GM21528 (cell line): ENCODE data around the gene SAT2.
"Not testable (repeated sequence)": the region's sequence is repeated elsewhere in the genome, so short reads cannot be mapped to it uniquely, and the experiment has no call there.

ENCODE experiments used
- ATAC-seq: cut with Tn5 transposase; IDR thresholded peaks from one replicate; pipeline ENCODE4 v1.9.1; 2021; ENCODE audit warnings: mild to moderate bottlenecking, moderate library complexity; ENCODE audit not compliant: unreplicated experiment, low FRiP score

SAT2 gene

DNA sequence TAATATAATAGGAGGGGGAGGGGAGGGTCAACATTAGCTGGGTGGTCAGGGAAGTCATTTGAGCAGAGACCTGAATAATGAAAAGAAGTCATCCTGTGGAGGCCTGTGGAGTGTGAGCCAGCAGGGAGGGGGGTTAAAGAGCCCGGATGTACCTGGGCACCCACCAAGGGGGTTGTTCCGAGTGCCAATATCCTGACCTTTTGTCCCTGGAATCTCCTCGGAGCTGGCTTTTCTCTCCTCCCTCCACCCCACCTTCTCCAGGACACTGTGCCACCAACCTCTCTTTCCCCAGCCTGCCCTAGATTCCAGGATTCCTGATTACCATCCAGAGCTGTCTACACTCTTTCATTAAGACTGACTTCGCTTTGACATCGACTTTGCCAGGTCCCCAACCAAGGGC is 8.5 kb upstream of the SAT2 start:
- no peak for ATAC-seq

- no peak for ATAC-seq
These were observed 6.8 kb upstream of the SAT2 start for GRCh38 chr17:7634384-7634783.

GRCh38 chr17:7633093-7633492 is 5.5 kb upstream of the SAT2 start:
- ATAC-seq, result no peak

DNA sequence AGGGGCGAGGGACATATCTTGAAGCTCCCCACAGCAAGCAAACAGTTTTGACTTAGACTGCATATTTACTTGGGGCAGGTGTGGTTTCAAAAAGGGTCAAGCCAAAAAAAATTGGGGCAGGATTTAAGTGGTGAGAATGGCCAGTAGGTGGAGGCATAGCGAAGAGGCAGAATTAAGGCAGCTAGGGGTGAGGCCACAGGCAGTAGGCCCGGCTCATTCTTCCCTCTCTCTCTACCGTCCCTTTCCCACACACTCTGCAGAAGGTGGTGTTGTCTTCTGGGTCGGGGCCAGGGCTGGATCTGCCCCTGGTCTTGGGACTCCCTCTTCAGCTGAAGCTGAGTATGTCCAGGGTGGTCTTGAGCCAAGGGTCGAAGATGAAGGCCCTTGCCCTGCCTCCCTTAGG is 4.9 kb upstream of the SAT2 start:
- ATAC-seq, result no peak

- ATAC-seq, result no peak
These were observed 4.1 kb upstream of the SAT2 start for GRCh38 chr17:7631398-7632380.

- ATAC-seq, result no peak
These were observed 2.4 kb upstream of the SAT2 start, which contains the start of gene SHBG for GRCh38 chr17:7629939-7630571. TSS of gene SHBG (plus strand) at chr17:7630135. CDS start at chr17:7630173, 38 bp downstream.

DNA sequence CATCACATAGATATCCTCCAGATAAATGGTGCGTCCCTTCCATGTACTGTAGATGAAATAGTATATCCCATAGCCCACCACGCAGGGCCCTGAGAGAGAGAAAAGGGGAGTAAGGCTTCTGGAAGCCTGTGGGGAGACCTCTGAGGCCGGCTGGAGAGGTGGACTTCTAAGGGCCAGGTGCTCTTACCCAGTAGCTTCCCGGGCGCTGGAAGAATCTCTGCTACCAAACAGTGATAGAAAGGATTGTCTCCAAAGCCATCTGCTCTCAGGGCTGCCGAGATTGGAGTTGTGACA is 718 bp downstream of the SAT2 start:
- no peak for ATAC-seq

DNA sequence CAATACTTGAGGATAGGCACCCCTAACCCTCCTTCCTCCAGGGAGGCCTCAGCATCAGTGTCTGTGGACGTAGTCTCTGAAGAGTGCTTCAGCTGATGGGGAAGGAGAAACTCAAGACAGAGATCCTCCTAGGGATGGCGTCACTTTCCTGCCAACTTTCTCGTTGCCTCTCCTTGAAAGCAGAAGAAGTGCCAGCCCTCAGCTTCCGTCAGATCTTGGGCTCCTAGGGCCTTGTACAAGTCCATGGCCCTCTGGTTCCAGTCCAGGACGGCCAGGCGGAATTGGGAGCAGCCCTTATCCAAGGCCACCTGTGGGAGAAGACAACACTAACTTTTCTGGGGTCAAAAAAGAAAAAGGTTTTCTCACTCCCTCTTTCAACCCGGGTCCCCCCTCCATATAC is 1.3 kb downstream of the SAT2 start:
- no peak for ATAC-seq

DNA sequence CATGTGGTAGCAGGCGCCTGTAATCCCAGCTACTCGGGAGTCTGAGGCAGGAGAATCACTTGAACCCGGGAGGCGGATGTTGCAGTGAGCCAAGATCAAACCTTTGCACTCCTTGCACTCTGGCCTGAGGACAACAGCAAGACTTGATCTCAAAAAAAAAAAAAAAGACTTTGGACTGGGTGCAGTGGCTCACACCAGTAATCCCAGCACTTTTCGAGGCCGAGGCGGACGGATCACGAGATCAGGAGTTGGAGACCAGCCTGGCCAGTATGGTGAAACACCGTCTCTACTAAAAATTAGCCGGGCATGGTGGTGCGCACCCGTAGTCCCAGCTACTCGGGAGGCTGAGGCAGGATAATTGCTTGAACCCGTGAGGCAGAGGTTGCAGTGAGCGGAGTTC is 1.9 kb downstream of the SAT2 start:
- ATAC-seq, result not testable (repeated sequence)

DNA sequence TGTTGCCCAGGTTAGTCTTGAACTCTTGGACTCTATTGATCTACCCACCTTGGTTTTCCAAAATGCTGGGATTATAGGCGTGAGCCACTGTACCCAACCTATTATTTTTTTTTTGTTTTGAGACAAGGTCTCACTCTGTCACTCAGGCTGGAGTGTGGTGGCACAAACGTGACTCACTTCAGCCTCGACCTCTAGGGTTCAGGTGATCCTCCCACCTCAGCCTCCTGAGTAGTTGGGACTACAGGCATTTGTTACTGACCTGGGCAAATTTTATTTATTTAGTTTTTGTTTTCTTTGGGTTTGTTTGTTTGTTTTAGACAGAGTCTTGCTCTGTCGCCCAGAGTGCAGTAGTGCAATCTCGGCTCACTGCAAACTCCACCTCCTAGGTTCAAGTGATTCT is 4.0 kb downstream of the SAT2 start:
- ATAC-seq, result no peak

DNA sequence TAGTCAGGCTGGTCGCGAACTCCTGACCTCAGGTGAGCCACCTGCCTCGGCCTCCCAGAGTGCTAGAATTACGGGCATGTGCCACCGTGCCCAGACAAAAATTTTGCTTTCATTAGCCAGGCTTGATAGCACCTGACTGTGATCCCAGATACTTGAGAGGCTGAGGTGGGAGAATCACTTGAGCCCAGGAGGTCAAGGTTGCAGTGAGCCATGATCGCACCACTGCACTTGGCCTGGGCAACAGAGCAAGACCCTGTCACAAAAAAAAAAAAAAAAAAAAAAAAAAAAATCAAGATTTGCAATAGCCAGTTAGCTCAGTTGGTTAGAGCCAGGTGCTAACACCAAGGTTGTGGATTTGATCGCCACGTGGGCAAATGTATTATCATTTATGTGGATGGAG is 6.8 kb downstream of the SAT2 start:
- no peak for ATAC-seq

DNA sequence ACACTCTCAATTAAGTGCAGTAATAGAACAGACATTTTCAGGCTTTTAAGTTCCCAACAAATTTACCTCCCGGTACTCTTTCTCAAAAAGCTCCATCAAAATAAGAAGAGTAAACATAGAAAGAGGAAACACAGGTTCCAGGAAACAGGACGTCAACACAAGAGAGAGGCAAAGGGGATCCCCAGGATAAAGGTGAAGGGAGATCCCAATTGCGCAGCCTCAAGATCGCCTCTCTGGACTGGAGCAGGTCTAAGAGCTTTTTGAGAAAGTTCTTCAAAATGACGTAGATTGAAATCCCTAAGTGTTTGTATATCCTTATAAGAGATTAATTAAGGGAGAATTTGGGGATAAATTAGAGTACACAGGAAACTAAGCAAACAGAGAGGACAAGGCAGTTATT is 9.0 kb downstream of the SAT2 start:
- ATAC-seq, result no peak

DNA sequence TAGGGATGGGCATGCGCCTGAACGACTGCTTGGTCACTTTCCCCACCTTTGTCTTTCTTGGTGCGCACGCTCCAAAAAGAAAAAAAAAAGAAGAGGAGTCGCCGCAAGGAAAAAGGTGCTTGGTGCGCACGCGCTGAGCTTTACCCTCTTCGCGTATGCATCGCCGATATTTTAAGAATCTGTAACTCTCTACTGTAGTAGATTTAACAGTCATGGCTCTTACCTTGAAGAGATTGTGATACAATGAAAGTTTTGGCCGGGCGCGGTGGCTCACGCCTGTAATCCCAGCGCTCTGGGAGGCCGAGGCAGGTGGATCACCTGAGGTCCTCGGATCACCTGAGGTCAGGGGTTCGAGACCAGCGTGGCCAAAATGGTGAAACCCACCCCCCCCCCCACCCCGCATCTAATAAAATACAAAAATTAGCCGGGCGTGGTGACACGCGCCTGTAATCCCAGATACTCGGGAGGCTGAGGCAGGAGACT is 12.3 kb downstream of the SAT2 start:
- no peak for ATAC-seq

GRCh38 chr17:7614425-7615264 is 13.0 kb downstream of the SAT2 start, which contains the start of gene FXR2:
TSS of gene FXR2 (minus strand) at chr17:7614897. CDS start at chr17:7614532, 365 bp downstream.
- peak; percentile 81 for ATAC-seq

- ATAC-seq, result no peak
These were observed 13.7 kb downstream of the SAT2 start for GRCh38 chr17:7613769-7614424.

DNA sequence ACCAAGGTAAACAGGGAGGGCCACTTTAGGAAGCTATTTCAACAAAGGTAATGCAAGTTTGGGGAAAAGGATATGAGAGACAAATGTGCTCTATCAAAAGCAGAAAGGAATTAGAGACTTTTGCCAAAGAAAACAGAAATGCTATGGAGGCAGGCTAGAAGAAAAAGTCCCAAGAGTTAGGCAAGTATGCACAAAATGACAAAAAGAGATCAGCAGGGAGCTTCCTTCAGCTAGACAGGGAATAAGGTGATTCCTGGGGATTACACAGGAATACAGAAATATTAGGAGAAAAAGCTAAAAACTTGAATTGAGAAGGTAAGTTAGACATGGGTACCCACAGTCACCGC is 15.4 kb downstream of the SAT2 start:
- no peak for ATAC-seq

DNA sequence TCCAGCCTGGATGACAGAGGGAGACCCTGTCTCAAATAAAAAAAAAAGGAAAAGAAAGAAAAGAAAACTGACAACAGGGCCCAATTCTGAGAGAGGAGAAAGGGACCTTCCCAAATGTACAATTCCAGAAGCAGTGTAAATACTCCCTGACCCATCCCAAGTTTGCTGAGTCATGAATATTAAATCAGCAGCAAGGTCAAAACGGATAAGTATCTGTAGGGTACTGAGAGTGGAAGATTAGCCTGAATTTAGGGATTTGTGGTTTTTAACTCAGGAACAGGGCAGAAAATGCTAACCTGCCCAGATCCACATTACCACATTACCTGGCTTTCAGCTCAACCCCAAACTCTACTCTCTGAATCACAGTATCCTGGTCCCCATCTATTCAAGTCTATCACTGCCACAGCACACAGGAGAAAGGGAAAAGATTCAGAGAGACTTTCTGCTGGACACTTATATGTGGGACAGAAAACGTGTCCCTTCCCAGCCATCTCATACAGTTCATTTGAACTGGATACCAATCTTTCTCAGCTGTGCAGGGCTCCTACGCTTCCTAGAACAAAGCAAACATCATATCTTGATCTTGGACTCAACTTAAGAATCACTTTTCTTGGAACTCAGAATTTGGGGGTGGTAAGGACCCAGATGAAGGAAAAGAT is 15.9 kb downstream of the SAT2 start:
- ATAC-seq, result no peak

- ATAC-seq, result no peak
These were observed 17.0 kb downstream of the SAT2 start for GRCh38 chr17:7610641-7611040.

GRCh38 chr17:7606280-7606679 is 21.3 kb downstream of the SAT2 start:
- no peak for ATAC-seq

DNA sequence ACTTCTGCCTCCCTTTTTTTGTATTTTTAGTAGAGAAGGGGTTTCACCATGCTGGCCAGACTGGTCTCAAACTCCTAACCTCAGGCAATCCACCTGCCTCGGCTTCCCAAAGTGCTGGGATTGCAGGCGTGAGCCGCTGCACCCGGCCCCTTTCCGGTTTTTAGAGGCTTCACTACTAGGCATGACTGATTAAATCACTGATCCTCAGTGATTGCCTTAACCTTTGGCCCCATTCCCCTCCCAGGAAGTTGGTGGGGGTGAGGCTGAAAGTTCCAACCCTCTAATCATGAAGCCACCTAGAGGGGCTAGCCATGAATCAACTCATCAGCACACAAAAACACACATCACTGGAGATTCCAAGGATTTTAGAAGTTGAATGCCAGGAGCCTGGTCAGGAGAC is 30.1 kb downstream of the SAT2 start:
- not testable (repeated sequence) for ATAC-seq
